ENCODE data around the gene COMTD1.
"Not testable (repeated sequence)": the region's sequence is repeated elsewhere in the genome, so short reads cannot be mapped to it uniquely, and the experiment has no call there.

Gene COMTD1

GRCh38 chr10:75244487-75245353 lies 9.0 kb upstream of the COMTD1 start:
- no peak for DNase-seq

- no peak for DNase-seq
Observed at GRCh38 chr10:75243426-75243825, 7.7 kb upstream of the COMTD1 start.

GRCh38 chr10:75240329-75241076 lies 4.7 kb upstream of the COMTD1 start:
- no peak for DNase-seq

GRCh38 chr10:75239096-75239790 lies 3.5 kb upstream of the COMTD1 start:
- no peak for DNase-seq

- no peak for DNase-seq
Observed at GRCh38 chr10:75238182-75239095, 2.7 kb upstream of the COMTD1 start.

GRCh38 chr10:75236178-75236825 lies 545 bp upstream of the COMTD1 start:
- DNase-seq: no peak

- DNase-seq: no peak
Observed at GRCh38 chr10:75234683-75235374, 928 bp downstream of the COMTD1 start.

- peak; percentile 55 for DNase-seq
Observed at GRCh38 chr10:75234017-75234682, 1.6 kb downstream of the COMTD1 start.

GRCh38 chr10:75233444-75234016 lies 2.2 kb downstream of the COMTD1 start:
- no peak for DNase-seq

GRCh38 chr10:75231672-75232581 lies 3.8 kb downstream of the COMTD1 start:
- no peak for DNase-seq

GRCh38 chr10:75230600-75231038 lies 5.1 kb downstream of the COMTD1 start:
- peak; percentile 20 for DNase-seq

- DNase-seq: no peak
Observed at GRCh38 chr10:75229971-75230370, 5.8 kb downstream of the COMTD1 start.

GRCh38 chr10:75228834-75229233 lies 6.9 kb downstream of the COMTD1 start:
- DNase-seq: no peak

GRCh38 chr10:75228278-75228677 lies 7.5 kb downstream of the COMTD1 start:
- no peak for DNase-seq

- no peak for DNase-seq
Observed at GRCh38 chr10:75226656-75227055, 9.1 kb downstream of the COMTD1 start.

- DNase-seq: no peak
Observed at GRCh38 chr10:75226095-75226494, 9.7 kb downstream of the COMTD1 start.

- no peak for DNase-seq
Observed at GRCh38 chr10:75223507-75223906, 12.2 kb downstream of the COMTD1 start.

GRCh38 chr10:75221492-75221891 lies 14.3 kb downstream of the COMTD1 start:
- DNase-seq: not testable (repeated sequence)

- DNase-seq: no peak
Observed at GRCh38 chr10:75220274-75220673, 15.5 kb downstream of the COMTD1 start.

Data from GOT3 (cell line).